SK-N-MC (cell line): ENCODE measurements around the gene TAF1B.

Experiments
- EZH2 ChIP-seq: fragments of 200-600 bp; sonication (generic); IDR thresholded peaks from one replicate; pipeline ENCODE4 v1.6.1; 2017; ENCODE audit warnings: antibody characterized with exemption
- FOXP2 ChIP-seq: optimal IDR thresholded peaks from 2 replicates; pipeline ENCODE3; 2011; ENCODE audit warnings: mild to moderate bottlenecking, moderate library complexity; ENCODE audit not compliant: insufficient read depth; ENCODE audit errors: extremely low read length, control extremely low read depth
- POLR2AphosphoS5 ChIP-seq: IDR thresholded peaks from 2 replicates; pipeline ENCODE4 v1.6.1; 2012; ENCODE audit warnings: mild to moderate bottlenecking, low read depth, low read length, borderline replicate concordance

DNA sequence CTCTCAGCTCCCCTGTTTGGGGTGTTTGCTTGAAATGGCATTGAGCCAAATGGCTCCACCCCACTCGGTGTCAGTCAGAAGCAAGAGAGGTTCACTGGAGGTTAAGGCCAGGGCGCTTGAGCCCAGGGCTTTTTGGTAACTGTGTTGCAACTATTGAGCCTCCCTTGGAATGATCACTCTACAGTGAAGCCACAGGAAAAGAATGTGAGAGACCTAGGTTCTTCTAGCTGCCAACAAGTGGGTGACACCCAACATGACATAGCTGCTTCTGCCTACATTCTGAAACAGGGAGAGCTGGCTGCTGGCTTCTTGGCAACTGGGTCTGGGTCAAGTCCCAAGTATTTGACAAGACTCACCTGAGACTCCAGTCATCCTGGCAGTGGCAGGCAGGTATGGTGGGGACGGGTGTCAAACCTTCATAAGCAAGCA is 101.1 kb downstream of the TAF1B start:
- TF ChIP-seq POLR2AphosphoS5 (no peak), EZH2 (no peak), FOXP2 (no peak)
